Body of pancreas (tissue), 4 donors: Measurements from ENCODE around the gene MYZAP.

ENCODE experiments used
- POLR2A ChIP-seq, 3 donors: fragments of 450-650 bp; IDR thresholded peaks; one replicate each; pipeline ENCODE4 v1.6.1; 2016; ENCODE audit warnings: antibody characterized with exemption in 3 of 3, mild to moderate bottlenecking in 2 of 3
- TF ChIP-seq, protein P1 (sequence below), 7 experiments: fragments of 450-650 bp in 4 of 7; fragments of 200-600 bp in 3 of 7; sonication (generic) in 3 of 7; IDR thresholded peaks; one replicate each; pipeline ENCODE4 v1.5.1; 2016 to 2019; ENCODE audit warnings: antibody characterized with exemption in 7 of 7

DNA sequence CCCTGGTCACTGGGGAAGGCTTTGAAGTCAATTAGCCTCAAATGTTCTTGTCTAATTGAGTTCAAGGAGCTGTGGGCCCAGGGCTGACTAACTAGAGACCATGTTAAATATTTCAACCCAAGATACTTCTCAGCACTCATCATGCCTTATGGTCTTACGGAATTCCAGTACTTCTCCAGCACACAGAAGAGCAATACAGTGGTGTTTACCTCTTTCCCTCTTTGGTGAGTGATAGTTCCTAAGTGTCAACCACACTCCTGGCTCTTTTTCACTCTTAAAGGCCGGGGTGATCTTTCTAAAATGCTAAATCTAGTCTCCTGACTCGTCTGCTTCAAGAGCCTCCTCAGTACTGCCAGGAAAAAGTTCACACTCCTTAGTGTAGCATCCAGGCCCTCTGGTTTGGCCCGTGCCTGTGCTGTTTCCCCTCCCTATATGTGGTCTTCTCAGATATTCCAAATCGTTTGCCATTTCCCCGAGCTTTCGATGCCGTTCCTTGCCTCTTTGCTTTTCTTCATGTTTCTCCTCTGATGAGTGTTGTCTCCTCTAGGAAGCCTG lies 4.7 kb downstream of the MYZAP start:
- TF ChIP-seq, protein P1, sequence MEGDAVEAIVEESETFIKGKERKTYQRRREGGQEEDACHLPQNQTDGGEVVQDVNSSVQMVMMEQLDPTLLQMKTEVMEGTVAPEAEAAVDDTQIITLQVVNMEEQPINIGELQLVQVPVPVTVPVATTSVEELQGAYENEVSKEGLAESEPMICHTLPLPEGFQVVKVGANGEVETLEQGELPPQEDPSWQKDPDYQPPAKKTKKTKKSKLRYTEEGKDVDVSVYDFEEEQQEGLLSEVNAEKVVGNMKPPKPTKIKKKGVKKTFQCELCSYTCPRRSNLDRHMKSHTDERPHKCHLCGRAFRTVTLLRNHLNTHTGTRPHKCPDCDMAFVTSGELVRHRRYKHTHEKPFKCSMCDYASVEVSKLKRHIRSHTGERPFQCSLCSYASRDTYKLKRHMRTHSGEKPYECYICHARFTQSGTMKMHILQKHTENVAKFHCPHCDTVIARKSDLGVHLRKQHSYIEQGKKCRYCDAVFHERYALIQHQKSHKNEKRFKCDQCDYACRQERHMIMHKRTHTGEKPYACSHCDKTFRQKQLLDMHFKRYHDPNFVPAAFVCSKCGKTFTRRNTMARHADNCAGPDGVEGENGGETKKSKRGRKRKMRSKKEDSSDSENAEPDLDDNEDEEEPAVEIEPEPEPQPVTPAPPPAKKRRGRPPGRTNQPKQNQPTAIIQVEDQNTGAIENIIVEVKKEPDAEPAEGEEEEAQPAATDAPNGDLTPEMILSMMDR (IDR thresholded peaks at IDR 0.05): no peak
- no peak for TF ChIP-seq POLR2A (IDR thresholded peaks at IDR 0.05)
